Hepatocyte (in vitro differentiated cells): ENCODE data around the gene ADIG. TPM values are rescaled to one million over a fixed set of nuclear protein-coding genes. Genes with fewer than 3 reads are reported as not detected.

ENCODE experiments used
- DNase-seq: peaks from one replicate; pipeline ENCODE4 v3.0.0-alpha.2; 2016; ENCODE audit warnings: low spot score
- H2AFZ ChIP-seq: fragments of 200-600 bp; sonication (generic); 2 replicates; pipeline ENCODE4 v1.6.0; 2016; ENCODE audit warnings: antibody characterized with exemption, mild to moderate bottlenecking
- H3K27ac ChIP-seq: fragments of 200-600 bp; sonication (generic); 2 replicates; pipeline ENCODE4 v1.5.1; 2016; ENCODE audit warnings: mild to moderate bottlenecking
- H3K27me3 ChIP-seq: fragments of 200-600 bp; sonication (generic); 2 replicates; pipeline ENCODE4 v1.6.1; 2016
- H3K36me3 ChIP-seq: fragments of 200-600 bp; sonication (generic); replicated peaks from 2 replicates; pipeline ENCODE4 v1.5.1; 2016; ENCODE audit warnings: low read depth; ENCODE audit not compliant: insufficient read depth
- H3K4me1 ChIP-seq: fragments of 200-600 bp; sonication (generic); 2 replicates; pipeline ENCODE4 v1.5.1; 2016; ENCODE audit warnings: mild to moderate bottlenecking, moderate library complexity; ENCODE audit not compliant: insufficient read depth
- H3K4me2 ChIP-seq: fragments of 200-600 bp; sonication (generic); 2 replicates; pipeline ENCODE4 v1.6.0; 2016
- H3K4me3 ChIP-seq: fragments of 200-600 bp; sonication (generic); 2 replicates; pipeline ENCODE4 v1.5.1; 2016; ENCODE audit warnings: mild to moderate bottlenecking
- H3K79me2 ChIP-seq: fragments of 200-600 bp; sonication (generic); 2 replicates; pipeline ENCODE4 v1.6.0; 2017; ENCODE audit warnings: mild to moderate bottlenecking
- H3K9me2 ChIP-seq: fragments of 200-600 bp; sonication (generic); replicated peaks from 2 replicates; pipeline ENCODE4 v1.6.0; 2017; ENCODE audit warnings: mild to moderate bottlenecking; ENCODE audit not compliant: insufficient read depth
- H3K9me3 ChIP-seq: fragments of 200-600 bp; sonication (generic); 2 replicates; pipeline ENCODE4 v1.5.1; 2016; ENCODE audit warnings: low read depth, mild to moderate bottlenecking
- H4K20me1 ChIP-seq: fragments of 200-600 bp; sonication (generic); 2 replicates; pipeline ENCODE4 v1.6.0; 2016; ENCODE audit warnings: mild to moderate bottlenecking; ENCODE audit not compliant: insufficient read depth, poor library complexity, severe bottlenecking
- EZH2 ChIP-seq: fragments of 200-600 bp; sonication (generic); IDR thresholded peaks from 2 replicates; pipeline ENCODE4 v1.6.1; 2016; ENCODE audit warnings: antibody characterized with exemption, mild to moderate bottlenecking, borderline replicate concordance
- EZH2phosphoT487 ChIP-seq: fragments of 200-600 bp; sonication (generic); IDR thresholded peaks from one replicate; pipeline ENCODE4 v1.6.1; 2018; ENCODE audit warnings: antibody characterized with exemption, mild to moderate bottlenecking, low read depth, moderate library complexity; ENCODE audit not compliant: unreplicated experiment, severe bottlenecking
- WGBS: methylation state at CpG from one replicate; pipeline ENCODE4 v1.1.6; 2016; ENCODE audit warnings: low lambda C conversion rate; ENCODE audit errors: missing lambda C conversion rate; 5-methylcytosine and 5-hydroxymethylcytosine counted together
- polyA plus RNA-seq: library from polyadenylated mRNA; unstranded; fragments of >200 nt; fragmentation: Nextera tagmentation; extraction: Ambion mirVana; gene quantifications from 2 replicates; pipeline ENCODE4 v1.2.1, GENCODE V29; 2016
- total RNA-seq: library from RNA; depleted of rRNA; stranded (reverse); fragments of >200 nt; gene quantifications from 2 replicates; pipeline ENCODE4 v1.2.3, GENCODE V29; 2014
- TF ChIP-seq, protein P1 (sequence below): fragments of 200-600 bp; sonication (generic); IDR thresholded peaks from 2 replicates; pipeline ENCODE4 v1.5.1; 2016; ENCODE audit warnings: antibody characterized with exemption, mild to moderate bottlenecking; ENCODE audit not compliant: poor library complexity

Gene ADIG
- total and polyA plus RNA-seq, 2 experiments from 2014 or later = not detected

DNA sequence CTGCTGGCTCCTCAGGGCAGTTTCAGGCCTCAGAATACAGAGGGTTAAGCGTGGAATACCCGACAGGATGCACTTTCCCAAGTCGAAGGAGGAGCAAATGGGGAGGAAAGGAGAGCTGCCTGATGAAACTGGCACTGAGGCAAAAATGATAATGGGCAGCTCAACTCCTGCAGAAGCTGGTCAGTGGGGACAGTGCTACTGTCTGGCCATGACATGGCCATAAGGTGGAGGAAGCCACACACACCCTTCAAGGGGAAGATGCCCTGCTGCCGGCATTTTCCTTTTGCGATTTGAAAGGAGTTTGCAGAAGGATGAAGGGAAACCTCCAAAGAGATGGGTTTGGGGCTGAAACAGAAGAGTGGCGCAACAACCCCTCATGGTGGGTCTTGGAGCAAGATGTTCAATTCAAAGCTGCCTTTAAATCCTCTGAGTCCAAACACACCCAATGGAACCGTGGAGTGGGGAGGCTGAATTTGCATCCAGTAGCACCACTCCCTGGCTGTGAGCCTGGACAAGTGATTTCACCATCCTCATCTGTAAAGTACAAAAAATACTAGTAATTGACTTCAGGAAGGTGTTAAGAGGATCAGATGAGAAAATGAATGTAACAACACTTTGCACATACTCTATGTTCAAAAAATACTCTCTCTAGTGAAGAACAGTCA, 3.2 kb downstream of the ADIG start:
- Histone ChIP-seq H3K4me3 (no peak overlapping the region), H3K9me2 (no peaks in the 10 kb centered on the region), H4K20me1 (no peaks in the 10 kb centered on the region), H3K4me2 (no peak overlapping the region), H3K36me3 (no peaks in the 10 kb centered on the region), H3K79me2 (no peaks in the 10 kb centered on the region), H2AFZ (no peak overlapping the region), H3K9me3 (no peaks in the 10 kb centered on the region), H3K27me3 (no peaks in the 10 kb centered on the region), H3K27ac (no peak overlapping the region), H3K4me1 (no peaks in the 10 kb centered on the region)
- DNase-seq = no peak
- whole genome bisulfite sequencing = 66% methylated on average over 7 of the region's 7 CpGs
- TF ChIP-seq, protein P1, sequence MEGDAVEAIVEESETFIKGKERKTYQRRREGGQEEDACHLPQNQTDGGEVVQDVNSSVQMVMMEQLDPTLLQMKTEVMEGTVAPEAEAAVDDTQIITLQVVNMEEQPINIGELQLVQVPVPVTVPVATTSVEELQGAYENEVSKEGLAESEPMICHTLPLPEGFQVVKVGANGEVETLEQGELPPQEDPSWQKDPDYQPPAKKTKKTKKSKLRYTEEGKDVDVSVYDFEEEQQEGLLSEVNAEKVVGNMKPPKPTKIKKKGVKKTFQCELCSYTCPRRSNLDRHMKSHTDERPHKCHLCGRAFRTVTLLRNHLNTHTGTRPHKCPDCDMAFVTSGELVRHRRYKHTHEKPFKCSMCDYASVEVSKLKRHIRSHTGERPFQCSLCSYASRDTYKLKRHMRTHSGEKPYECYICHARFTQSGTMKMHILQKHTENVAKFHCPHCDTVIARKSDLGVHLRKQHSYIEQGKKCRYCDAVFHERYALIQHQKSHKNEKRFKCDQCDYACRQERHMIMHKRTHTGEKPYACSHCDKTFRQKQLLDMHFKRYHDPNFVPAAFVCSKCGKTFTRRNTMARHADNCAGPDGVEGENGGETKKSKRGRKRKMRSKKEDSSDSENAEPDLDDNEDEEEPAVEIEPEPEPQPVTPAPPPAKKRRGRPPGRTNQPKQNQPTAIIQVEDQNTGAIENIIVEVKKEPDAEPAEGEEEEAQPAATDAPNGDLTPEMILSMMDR = no peak
- no peak for TF ChIP-seq EZH2phosphoT487
- TF ChIP-seq EZH2 = no peak

GRCh38 chr20:38585404-38586180, 4.6 kb downstream of the ADIG start:
- H3K9me2 ChIP-seq = no peaks in the 10 kb centered on the region
- no peaks in the 10 kb centered on the region for H4K20me1 ChIP-seq
- WGBS = 79% methylated on average over 10 of the region's 10 CpGs
- H3K4me1 ChIP-seq = no peaks in the 10 kb centered on the region
- TF ChIP-seq, protein P1 = no peak
- TF ChIP-seq EZH2phosphoT487 (no peak), EZH2 (no peak)
- H3K27me3 ChIP-seq = no peaks in the 10 kb centered on the region
- H3K4me2 ChIP-seq = no peak overlapping the region
- H3K4me3 ChIP-seq = no peak overlapping the region
- H3K27ac ChIP-seq = no peak overlapping the region
- H3K9me3 ChIP-seq = no peaks in the 10 kb centered on the region
- no peaks in the 10 kb centered on the region for H3K36me3 ChIP-seq
- DNase-seq = no peak
- no peak overlapping the region for H2AFZ ChIP-seq
- no peaks in the 10 kb centered on the region for H3K79me2 ChIP-seq

- no peak overlapping the region for H2AFZ ChIP-seq
- H3K36me3 ChIP-seq = no peaks in the 10 kb centered on the region
- no peaks in the 10 kb centered on the region for H4K20me1 ChIP-seq
- H3K9me3 ChIP-seq = no peaks in the 10 kb centered on the region
- DNase-seq = no peak
- H3K79me2 ChIP-seq = no peaks in the 10 kb centered on the region
- no peaks in the 10 kb centered on the region for H3K4me1 ChIP-seq
- H3K27me3 ChIP-seq = no peaks in the 10 kb centered on the region
- H3K4me2 ChIP-seq = no peak overlapping the region
- H3K9me2 ChIP-seq = no peaks in the 10 kb centered on the region
- WGBS = 63% methylated on average over 3 of the region's 3 CpGs
- no peak overlapping the region for H3K4me3 ChIP-seq
- TF ChIP-seq EZH2 (no peak), EZH2phosphoT487 (no peak)
- TF ChIP-seq, protein P1 = no peak
- no peak overlapping the region for H3K27ac ChIP-seq
These were observed 5.2 kb downstream of the ADIG start for GRCh38 chr20:38586181-38586525.
